SH-SY5Y (cell line): Measurements from ENCODE around the gene HSD17B10.

Source experiments
- GATA2 ChIP-seq: IDR thresholded peaks from 2 replicates; pipeline ENCODE4 v1.6.1; 2011; ENCODE audit warnings: mild to moderate bottlenecking, low read depth, low read length
- GATA3 ChIP-seq: IDR thresholded peaks from 2 replicates; pipeline ENCODE4 v1.6.1; 2011; ENCODE audit warnings: low read depth, mild to moderate bottlenecking, low read length, moderate library complexity

- no peak for TF ChIP-seq GATA2
- TF ChIP-seq GATA3: no peak
These were observed 46.9 kb upstream of the HSD17B10 start for GRCh38 chrX:53481093-53481492.
